ENCODE results near the gene STAT3.
A peak's percentile ranks its signal among the peaks of the same experiment; 100 is the strongest.
"Not testable (repeated sequence)": the region's sequence is repeated elsewhere in the genome, so short reads cannot be mapped to it uniquely, and the experiment has no call there.

The STAT3 gene

GRCh38 chr17:42313773-42314566 is 74.3 kb downstream of the STAT3 start:
- no peak for DNase-seq

DNA sequence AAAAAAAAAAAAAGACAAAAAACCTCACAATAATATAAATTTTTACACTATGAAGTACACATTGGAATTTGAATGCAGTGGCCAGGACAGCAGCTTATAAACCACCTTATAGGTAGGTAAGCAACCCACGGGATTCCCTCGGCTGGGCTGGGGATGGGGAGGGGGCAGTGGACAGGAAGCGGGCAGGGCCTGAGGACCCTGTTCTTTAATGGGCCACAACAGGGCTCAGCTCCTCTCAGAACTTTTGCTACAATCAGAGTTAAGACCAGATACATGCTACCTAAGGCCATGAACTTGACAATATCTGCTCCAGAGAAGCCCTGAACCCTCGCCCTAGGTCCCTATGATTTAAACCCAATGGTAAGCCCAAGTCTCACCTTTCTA is 74.9 kb downstream of the STAT3 start:
- DNase-seq, result no peak

GRCh38 chr17:42312285-42313130 is 75.7 kb downstream of the STAT3 start:
- peak; percentile 66 for DNase-seq

DNA sequence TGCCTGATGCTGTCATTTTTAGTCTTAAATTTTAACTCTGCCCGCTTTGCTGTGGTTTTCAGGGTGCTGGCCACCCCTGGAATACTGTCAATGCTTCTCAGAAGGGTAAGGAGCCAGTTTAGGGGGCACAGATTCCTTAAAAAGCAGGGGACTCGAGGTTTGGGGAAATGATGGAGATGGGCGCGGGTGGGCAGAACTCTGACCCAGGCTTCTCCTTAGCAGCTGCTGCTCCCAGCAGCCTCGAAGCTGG is 76.3 kb downstream of the STAT3 start:
- DNase-seq, result no peak

- no peak for DNase-seq
Measured at GRCh38 chr17:42311240-42312034, 76.8 kb downstream of the STAT3 start.

GRCh38 chr17:42310787-42311215 is 77.4 kb downstream of the STAT3 start:
- no peak for DNase-seq

DNA sequence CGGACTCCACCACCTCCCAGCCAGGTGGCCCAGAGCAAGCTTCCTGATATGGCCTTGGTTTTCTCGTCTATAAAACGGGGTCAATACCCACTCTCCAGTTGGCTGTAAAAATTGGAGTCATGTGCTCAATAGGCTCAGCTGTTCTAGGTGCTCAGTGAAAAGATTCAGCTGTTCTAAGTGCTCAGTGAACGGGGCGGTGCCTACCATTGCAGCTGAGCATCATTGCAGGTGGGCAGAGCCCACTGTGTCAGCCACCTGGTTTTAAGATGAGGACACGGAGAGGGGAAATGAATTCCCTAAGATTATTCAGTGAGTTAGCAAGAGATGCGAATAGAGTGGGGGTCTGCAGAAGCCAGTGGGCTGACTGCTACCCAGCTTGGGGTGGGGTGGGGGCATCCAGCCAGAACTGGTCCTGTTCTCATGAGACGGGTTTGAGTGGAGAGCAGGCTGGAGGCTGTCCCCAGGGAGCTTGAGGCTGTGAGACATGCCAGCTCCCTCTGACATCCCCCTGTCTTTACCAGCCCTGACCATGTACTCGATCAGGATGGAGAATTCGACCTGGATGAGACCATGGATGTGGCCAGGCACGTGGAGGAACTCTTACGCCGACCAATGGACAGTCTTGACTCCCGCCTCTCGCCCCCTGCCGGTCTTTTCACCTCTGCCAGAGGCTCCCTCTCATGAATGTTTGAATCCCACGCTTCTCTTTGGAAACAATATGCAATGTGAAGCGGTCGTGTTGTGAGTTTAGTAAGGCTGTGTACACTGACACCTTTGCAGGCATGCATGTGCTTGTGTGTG is 78.1 kb downstream of the STAT3 start:
- DNase-seq, result no peak

DNA sequence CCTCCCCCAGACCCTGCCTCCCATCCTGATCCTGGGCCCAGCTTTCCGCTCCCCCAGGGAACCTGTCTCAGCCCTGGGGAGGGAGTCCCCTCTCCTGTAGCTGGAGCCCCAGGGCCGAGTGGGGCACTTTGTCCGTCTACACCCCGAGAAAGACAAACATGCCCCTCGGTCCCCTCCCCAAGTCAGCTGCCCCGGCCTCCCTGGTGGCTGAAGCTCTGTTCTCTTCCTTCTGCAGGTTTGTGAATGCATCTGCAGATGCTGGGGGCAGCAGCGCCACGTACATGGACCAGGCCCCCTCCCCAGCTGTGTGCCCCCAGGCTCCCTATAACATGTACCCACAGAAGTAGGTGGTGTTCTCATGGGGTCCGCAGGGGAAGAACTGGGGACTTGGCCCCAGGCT is 79.1 kb downstream of the STAT3 start:
- no peak for DNase-seq

DNA sequence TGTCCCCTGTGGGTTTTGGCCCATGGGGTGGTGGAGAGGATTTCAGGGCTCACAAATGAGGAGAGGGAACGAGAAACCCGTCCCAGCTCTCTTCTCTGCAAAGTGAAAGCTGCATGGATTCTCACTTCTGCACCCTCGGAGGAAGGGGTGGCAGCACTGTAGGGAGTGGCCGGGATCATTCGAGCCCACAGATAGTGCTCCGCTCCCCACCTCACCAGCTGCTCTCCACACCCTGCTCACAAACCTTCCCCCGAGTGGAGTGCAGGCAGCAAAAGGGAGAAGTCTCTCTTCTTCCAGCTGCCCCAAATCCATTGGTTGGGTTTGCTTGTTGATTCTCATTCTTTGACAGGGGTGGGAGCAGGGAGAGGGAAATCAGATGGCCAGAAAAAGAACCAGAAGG is 79.8 kb downstream of the STAT3 start:
- DNase-seq, result no peak

GRCh38 chr17:42307362-42307927 is 80.8 kb downstream of the STAT3 start:
- DNase-seq, result no peak

DNA sequence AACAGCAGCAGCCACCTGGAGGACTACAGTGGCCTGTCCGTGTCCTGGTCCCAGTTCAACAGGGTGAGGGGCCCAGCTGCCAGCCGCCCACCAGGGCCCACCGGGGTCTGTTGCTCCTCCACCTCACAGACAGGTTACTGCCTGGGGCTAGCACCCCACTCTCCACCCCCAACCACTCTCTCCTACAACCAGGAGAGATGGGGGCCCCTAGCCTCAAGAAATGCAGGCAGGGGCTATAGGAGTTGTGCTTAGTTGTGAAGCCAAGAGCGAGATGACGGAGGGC is 81.9 kb downstream of the STAT3 start:
- DNase-seq, result no peak

GRCh38 chr17:42305543-42306384 is 82.5 kb downstream of the STAT3 start:
- no peak for DNase-seq

GRCh38 chr17:42305031-42305330 is 83.3 kb downstream of the STAT3 start:
- not testable (repeated sequence) for DNase-seq

GRCh38 chr17:42304187-42305030 is 83.8 kb downstream of the STAT3 start:
- no peak for DNase-seq

DNA sequence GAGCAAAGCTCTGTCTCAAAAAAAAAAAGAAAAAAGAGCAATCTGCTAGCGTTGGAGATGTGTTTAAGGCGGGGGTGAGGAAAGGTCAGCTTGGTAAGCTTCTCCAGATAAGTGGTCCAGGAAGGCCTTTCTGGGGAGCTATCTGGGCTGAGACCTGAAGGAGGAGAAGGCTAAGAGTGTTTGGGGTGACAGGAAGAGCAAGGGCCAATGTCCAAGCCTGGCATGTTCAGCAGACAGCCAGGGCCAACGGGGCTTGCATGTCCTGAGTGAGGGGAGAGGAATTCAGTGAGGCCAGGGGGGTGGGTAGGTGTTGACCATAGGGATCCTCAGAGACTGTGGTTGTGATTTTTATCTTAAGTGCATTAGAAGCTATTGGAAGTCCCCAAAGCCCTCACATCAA is 84.5 kb downstream of the STAT3 start:
- no peak for DNase-seq

DNA sequence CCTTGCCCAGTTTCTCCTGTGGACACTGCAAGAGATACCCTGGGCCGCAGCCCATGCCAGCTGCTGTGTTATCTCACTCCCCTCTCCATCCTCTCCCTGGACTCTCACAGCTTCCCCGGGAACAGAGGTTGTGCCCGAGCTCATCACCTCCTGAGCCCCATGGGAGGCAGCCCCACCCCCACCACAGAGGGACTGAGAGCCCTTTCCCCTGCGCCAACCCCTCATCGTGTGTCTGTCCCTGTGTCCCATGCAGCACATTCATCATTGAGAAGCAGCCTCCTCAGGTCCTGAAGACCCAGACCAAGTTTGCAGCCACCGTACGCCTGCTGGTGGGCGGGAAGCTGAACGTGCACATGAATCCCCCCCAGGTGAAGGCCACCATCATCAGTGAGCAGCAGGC is 87.2 kb downstream of the STAT3 start:
- no peak for DNase-seq

- DNase-seq, result not testable (repeated sequence)
Measured at GRCh38 chr17:42299913-42300312, 88.3 kb downstream of the STAT3 start.

DNA sequence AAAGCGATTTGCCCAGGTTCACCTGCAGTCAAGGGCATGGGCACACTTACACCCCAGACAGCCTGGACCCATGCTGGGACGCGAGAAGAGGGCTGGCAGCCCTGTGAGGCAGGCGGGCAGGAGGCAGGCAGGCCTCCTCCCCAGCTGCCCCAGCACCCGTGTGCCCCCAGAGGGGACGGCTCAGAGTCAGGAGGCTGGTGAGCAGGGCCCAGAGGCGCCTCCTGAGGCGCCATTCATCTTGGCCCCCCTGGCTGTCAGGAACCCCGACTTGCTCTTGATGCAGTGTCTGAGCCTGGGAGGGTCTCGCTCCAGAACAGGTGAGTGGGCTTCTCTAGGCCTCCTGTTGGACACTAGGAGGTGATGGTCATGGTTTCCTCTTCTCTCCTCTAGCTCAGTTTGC is 88.9 kb downstream of the STAT3 start:
- DNase-seq, result not testable (repeated sequence)

- DNase-seq, result not testable (repeated sequence)
Measured at GRCh38 chr17:42297775-42298174, 90.5 kb downstream of the STAT3 start.

DNA sequence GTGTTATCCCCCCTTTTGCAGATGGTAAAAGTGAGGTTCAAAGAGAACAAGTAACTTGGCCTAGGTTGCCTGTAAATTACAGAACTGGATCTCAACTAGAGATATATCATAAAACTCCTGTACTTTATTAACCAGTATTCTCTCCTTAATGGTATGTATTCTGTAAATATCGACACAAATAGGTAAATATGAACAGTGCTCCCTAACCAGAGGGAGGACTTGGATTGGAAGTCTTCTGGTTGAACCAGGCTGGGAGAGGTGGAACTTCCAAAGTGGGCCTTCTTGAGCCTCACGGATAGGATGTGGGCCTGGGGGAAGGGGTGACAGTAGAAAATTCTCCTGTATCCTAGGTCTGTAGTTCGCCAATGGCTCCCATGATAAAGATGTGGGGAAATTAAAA is 92.2 kb downstream of the STAT3 start:
- no peak for DNase-seq
